ENCODE results near the gene PCDH11Y.
"Not testable (repeated sequence)": the region's sequence is repeated elsewhere in the genome, so short reads cannot be mapped to it uniquely, and the experiment has no call there.

- not testable (repeated sequence) for TF ChIP-seq ARNTL (CRISPR knock-in tag; IDR thresholded peaks at IDR 0.05; ENCODE audit: borderline replicate concordance, low read depth); RARB (CRISPR knock-in tag; IDR thresholded peaks at IDR 0.05); ZFP30 (CRISPR knock-in tag; IDR thresholded peaks at IDR 0.05); ESRRG (CRISPR knock-in tag; IDR thresholded peaks at IDR 0.05)
Measured at GRCh38 chrY:4967894-4968293, 32.2 kb upstream of the PCDH11Y start.
